Heart left ventricle (tissue), 16 donors: ENCODE results near the gene RPL29. TPM values are rescaled to one million over a fixed set of nuclear protein-coding genes. Genes with fewer than 3 reads are reported as not detected.
"Not testable (repeated sequence)": the region's sequence is repeated elsewhere in the genome, so short reads cannot be mapped to it uniquely, and the experiment has no call there.

Experiments
- ATAC-seq, 4 donors: fragments of 200-7000 bp; cut with Tn5 transposase; one replicate each; pipeline ENCODE4 v1.9.1; 2020 to 2022; ENCODE audit warnings: moderate library complexity in 4 of 4, mild to moderate bottlenecking in 3 of 4, moderate number of reproducible peaks in 1 of 4
- DNase-seq, 5 donors: peaks; one replicate each; pipeline ENCODE4 v3.0.0-alpha.2; 2020
- H3K27ac ChIP-seq, 12 donors: fragments of 200-600 bp; sonication (generic) in 4 of 12; one replicate each; pipeline versions ENCODE4 v1.5.0 to v1.8.0; 2016 to 2022; ENCODE audit warnings: mild to moderate bottlenecking in 2 of 12
- H3K27me3 ChIP-seq, 9 donors: fragments of 200-600 bp; sonication (generic) in 2 of 9; one replicate each; pipeline versions ENCODE4 v1.5.1 to v1.8.0; 2016 to 2022; ENCODE audit warnings: mild to moderate bottlenecking in 3 of 9
- H3K36me3 ChIP-seq, 9 donors: fragments of 200-600 bp; sonication (generic) in 2 of 9; one replicate each; pipeline versions ENCODE4 v1.5.0 to v1.8.0; 2018 to 2022; ENCODE audit warnings: mild to moderate bottlenecking in 2 of 9
- H3K4me1 ChIP-seq, 12 donors: fragments of 200-600 bp; sonication (generic) in 4 of 12; one replicate each; pipeline versions ENCODE4 v1.5.0 to v1.8.0; 2016 to 2022; ENCODE audit warnings: mild to moderate bottlenecking in 3 of 12
- H3K4me3 ChIP-seq, 12 donors: fragments of 200-600 bp; sonication (generic) in 4 of 12; one replicate each; pipeline versions ENCODE4 v1.5.0 to v1.8.0; 2017 to 2022; ENCODE audit warnings: mild to moderate bottlenecking in 9 of 12, moderate library complexity in 4 of 12
- H3K9me3 ChIP-seq, 12 donors: fragments of 200-600 bp; sonication (generic) in 4 of 12; one replicate each; pipeline versions ENCODE4 v1.5.0 to v1.8.0; 2016 to 2022; ENCODE audit warnings: mild to moderate bottlenecking in 1 of 12
- POLR2A ChIP-seq, 2 donors: fragments of 450-650 bp; IDR thresholded peaks; one replicate each; pipeline ENCODE4 v1.6.1; 2017; ENCODE audit warnings: antibody characterized with exemption in 2 of 2, mild to moderate bottlenecking in 2 of 2, moderate library complexity in 2 of 2
- WGBS, 4 donors: extraction: QIAGEN DNeasy Blood & Tissue Kit in 2 of 4; methylation state at CpG; one replicate each; pipeline versions ENCODE4 v1.1.5 to v1.1.7; 2013 to 2018; 5-methylcytosine and 5-hydroxymethylcytosine counted together
- intact Hi-C, 10 donors: fragments of 100-400 bp; cut with DNase I; formaldehyde crosslinking; loops; one replicate each; pipeline versions ENCODE4 v1.11.1 to v1.14.2; 2022
- polyA plus RNA-seq, 2 donors: library from polyadenylated mRNA; stranded (reverse); fragments of 200-250 nt; gene quantifications; one replicate each; pipeline ENCODE4 v1.2.3, GENCODE V29; 2013
- total RNA-seq, 9 donors: library from RNA; depleted of rRNA in 2 of 9; stranded (reverse); fragments of >200 nt in 2 of 9; fragmentation: NEBNext Ultra II Directional in 3 of 9; extraction: Animal tissue kit (Norgen Biotek cat#: 25700) in 3 of 9; gene quantifications; one replicate each; pipeline versions ENCODE4 v1.1.0 to v1.2.4, GENCODE V29; 2016 to 2023
- TF ChIP-seq, protein P1 (sequence below), 12 donors: fragments of 200-600 bp; sonication (generic) in 4 of 12; IDR thresholded peaks; one replicate each; pipeline versions ENCODE4 v1.5.0 to v1.8.0; 2018 to 2022; ENCODE audit warnings: antibody characterized with exemption in 12 of 12, mild to moderate bottlenecking in 5 of 12
- donor health status: ischemic (EF 13 %, LVEDD 7.1; RV severe dilation, severe dysfunction).
- donor health status: healthy with polysubstance abuse.
- donor health status: DM: no; HTN: yes; CAD: no.
- donor health status: DM: no; HTN: no; CAD: no.
- donor health status: ischemic (EF 25% LVEDD 6.9; RV normal size, moderate dysfunction).
- donor health status: ischemic (EF 25% LVEDD 5.7; RV mildly dilated, moderate dysfunction).
- donor health status: healthy.
- donor health status: DM: yes; HTN: yes; CAD: no.
- donor health status: ischemic (EF 35%, LVEDD 5.7; RV mildly dilated, moderate dysfunction).
- donor health status: nonischemic (EF 11% LVEDD 7.7; RV severe dilation, severe dysfunction).
- donor health status: DM: yes; HTN: yes; CAD: no.
- donor health status: PGD.
- donor health status: ischemic (EF 29% LVEDD 5.4; RV normal size, mild dysfunction).
- donor health status: nonischemic (EF 23%, LVEDD 6.1; RV moderate dilation, normal function).

The RPL29 gene
- total and polyA plus RNA-seq, 11 donors, result 515 to 1,405 (median 731) TPM

DNA sequence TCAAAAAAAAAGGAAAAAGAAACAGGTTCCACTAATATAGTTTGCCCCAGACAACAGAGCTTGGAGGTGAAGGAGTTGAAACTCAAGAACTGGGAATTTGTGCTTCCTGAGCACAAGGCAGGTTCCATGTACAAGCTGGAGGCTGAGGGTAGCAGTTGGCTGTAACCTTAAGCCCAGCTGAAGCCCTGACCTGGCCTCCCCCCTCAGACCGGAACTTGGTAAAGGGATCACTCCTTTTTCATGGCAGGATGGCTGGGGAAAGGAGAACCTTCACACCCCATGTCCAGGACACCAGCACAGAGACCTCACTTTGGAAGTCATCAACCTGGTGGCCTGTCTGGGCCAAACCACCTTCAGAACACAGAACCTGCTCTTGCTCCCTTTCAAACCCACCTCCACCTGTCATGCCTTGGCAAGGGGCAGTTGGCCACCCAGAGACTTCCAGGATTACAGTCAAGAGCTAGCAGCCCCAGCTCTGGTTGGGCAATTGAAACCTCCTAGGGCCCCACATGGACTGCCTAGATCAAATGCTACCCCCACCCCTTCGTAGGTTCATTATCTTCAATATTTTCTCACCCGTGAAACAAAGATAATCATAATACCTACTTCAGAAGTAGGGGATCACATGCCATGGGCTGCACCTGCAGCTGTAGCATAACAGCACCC is 3.5 kb downstream of the RPL29 start:
- Histone ChIP-seq H3K36me3 (peaks cover 0 to 42% (median 33%) of the 10 kb centered on the region in 9 donors), H3K27ac (no peak overlapping the region), H3K27me3 (no peaks in the 10 kb centered on the region), H3K4me1 (peaks cover 0 to 28% (median 20%) of the 10 kb centered on the region in 12 donors), H3K4me3 (no peak overlapping the region), H3K9me3 (no peaks in the 10 kb centered on the region)
- TF ChIP-seq, protein P1, sequence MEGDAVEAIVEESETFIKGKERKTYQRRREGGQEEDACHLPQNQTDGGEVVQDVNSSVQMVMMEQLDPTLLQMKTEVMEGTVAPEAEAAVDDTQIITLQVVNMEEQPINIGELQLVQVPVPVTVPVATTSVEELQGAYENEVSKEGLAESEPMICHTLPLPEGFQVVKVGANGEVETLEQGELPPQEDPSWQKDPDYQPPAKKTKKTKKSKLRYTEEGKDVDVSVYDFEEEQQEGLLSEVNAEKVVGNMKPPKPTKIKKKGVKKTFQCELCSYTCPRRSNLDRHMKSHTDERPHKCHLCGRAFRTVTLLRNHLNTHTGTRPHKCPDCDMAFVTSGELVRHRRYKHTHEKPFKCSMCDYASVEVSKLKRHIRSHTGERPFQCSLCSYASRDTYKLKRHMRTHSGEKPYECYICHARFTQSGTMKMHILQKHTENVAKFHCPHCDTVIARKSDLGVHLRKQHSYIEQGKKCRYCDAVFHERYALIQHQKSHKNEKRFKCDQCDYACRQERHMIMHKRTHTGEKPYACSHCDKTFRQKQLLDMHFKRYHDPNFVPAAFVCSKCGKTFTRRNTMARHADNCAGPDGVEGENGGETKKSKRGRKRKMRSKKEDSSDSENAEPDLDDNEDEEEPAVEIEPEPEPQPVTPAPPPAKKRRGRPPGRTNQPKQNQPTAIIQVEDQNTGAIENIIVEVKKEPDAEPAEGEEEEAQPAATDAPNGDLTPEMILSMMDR (IDR thresholded peaks at IDR 0.05), result no peak
- no peak for TF ChIP-seq POLR2A (IDR thresholded peaks at IDR 0.05)
- 60 to 78% (median 74%) methylated on average over 3 of the region's 3 CpGs for WGBS, 4 donors
- DNase-seq (no peak), ATAC-seq (no peak)
- intact Hi-C loops, result loop anchor here in 2 of 10 donors (10.0 kb wide), 2 partner anchors 293 to 343 kb away; partner anchors contain the start of gene GLYCTK (in 1 of the 2)

GRCh38 chr3:51990501-51990971 is 5.2 kb downstream of the RPL29 start:
- Histone ChIP-seq H3K4me1 (peaks cover 0 to 28% (median 20%) of the 10 kb centered on the region in 12 donors), H3K36me3 (peaks cover 0 to 42% (median 33%) of the 10 kb centered on the region in 9 donors)
- DNase-seq, H3K27me3 ChIP-seq, ATAC-seq, H3K4me3 ChIP-seq, H3K27ac ChIP-seq, H3K9me3 ChIP-seq: not testable (repeated sequence)
- 77 to 93% (median 81%) methylated on average over 23 to 38 of the region's 38 CpGs for WGBS, 4 donors
- intact Hi-C loops, result loop anchor here in 2 of 10 donors (10.0 kb wide), 2 partner anchors 294 to 344 kb away; partner anchors contain the start of gene GLYCTK (in 1 of the 2)

- Histone ChIP-seq H3K27ac (no peak overlapping the region), H3K27me3 (no peaks in the 10 kb centered on the region), H3K4me1 (peaks cover 0 to 23% (median 13%) of the 10 kb centered on the region in 12 donors), H3K9me3 (no peaks in the 10 kb centered on the region), H3K36me3 (peaks cover 0 to 25% (median 20%) of the 10 kb centered on the region in 9 donors), H3K4me3 (no peak overlapping the region)
- intact Hi-C loops, result no loop called here
- no peak for DNase-seq
- WGBS, 4 donors, result 81 to 86% (median 82%) methylated on average over 15 of the region's 15 CpGs
- no peak for ATAC-seq
- TF ChIP-seq POLR2A (IDR thresholded peaks at IDR 0.05), result no peak
- TF ChIP-seq, protein P1 (IDR thresholded peaks at IDR 0.05), result no peak
These were observed 7.2 kb downstream of the RPL29 start for GRCh38 chr3:51988286-51989146.

GRCh38 chr3:51987568-51987967 is 8.1 kb downstream of the RPL29 start:
- intact Hi-C loops, result no loop called here
- WGBS, 4 donors, result 93 to 98% (median 96%) methylated on average over 7 of the region's 7 CpGs

More at GRCh38 chr3:51987568-51987967, 8.1 kb downstream of the RPL29 start:
- no peak overlapping the region for H3K27ac ChIP-seq
- H3K36me3 ChIP-seq, result peaks cover 0 to 15% (median 10%) of the 10 kb centered on the region in 9 donors
- H3K27me3 ChIP-seq, result no peaks in the 10 kb centered on the region
- no peak overlapping the region for H3K4me3 ChIP-seq
- TF ChIP-seq, protein P1 (IDR thresholded peaks at IDR 0.05), result no peak
- no peak for TF ChIP-seq POLR2A (IDR thresholded peaks at IDR 0.05)
- no peak for DNase-seq
- no peak for ATAC-seq
- H3K4me1 ChIP-seq, result peaks cover 0 to 29% (median 17%) of the 10 kb centered on the region in 12 donors
- H3K9me3 ChIP-seq, result no peaks in the 10 kb centered on the region
